Effector memory CD8-positive, alpha-beta T cell (primary cell): ENCODE data around the gene EVC.

Experiments used
- ATAC-seq: fragments of 150-1000 bp; cut with Tn5 transposase; replicated peaks from 2 replicates; pipeline ENCODE4 v1.10.0; 2021; ENCODE audit warnings: mild to moderate bottlenecking, moderate library complexity
- DNase-seq, 3 experiments: peaks; one replicate each; pipeline ENCODE4 v3.0.0; 2021
- H3K27ac Mint-ChIP-seq, 2 donors: one replicate each; pipeline ENCODE4 v1.8.0; 2022; ENCODE audit warnings: mild to moderate bottlenecking in 2 of 2, mixed read lengths in 2 of 2, moderate library complexity in 2 of 2
- H3K27me3 Mint-ChIP-seq, 2 donors: one replicate each; pipeline ENCODE4 v1.8.0; 2022; ENCODE audit warnings: mixed read lengths in 2 of 2
- H3K36me3 Mint-ChIP-seq: one replicate; pipeline ENCODE4 v1.8.0; 2022; ENCODE audit warnings: mild to moderate bottlenecking, moderate library complexity, mixed read lengths; ENCODE audit not compliant: insufficient read depth
- H3K4me1 Mint-ChIP-seq, 2 donors: one replicate each; pipeline ENCODE4 v1.8.0; 2022; ENCODE audit warnings: low read depth in 2 of 2, mixed read lengths in 2 of 2
- H3K4me3 Mint-ChIP-seq, 2 donors: one replicate each; pipeline ENCODE4 v1.8.0; 2022; ENCODE audit warnings: mild to moderate bottlenecking in 2 of 2, mixed read lengths in 2 of 2, moderate library complexity in 2 of 2
- H3K9me3 Mint-ChIP-seq, 2 donors: one replicate each; pipeline ENCODE4 v1.8.0; 2022; ENCODE audit warnings: mixed read lengths in 2 of 2

The EVC gene

DNA sequence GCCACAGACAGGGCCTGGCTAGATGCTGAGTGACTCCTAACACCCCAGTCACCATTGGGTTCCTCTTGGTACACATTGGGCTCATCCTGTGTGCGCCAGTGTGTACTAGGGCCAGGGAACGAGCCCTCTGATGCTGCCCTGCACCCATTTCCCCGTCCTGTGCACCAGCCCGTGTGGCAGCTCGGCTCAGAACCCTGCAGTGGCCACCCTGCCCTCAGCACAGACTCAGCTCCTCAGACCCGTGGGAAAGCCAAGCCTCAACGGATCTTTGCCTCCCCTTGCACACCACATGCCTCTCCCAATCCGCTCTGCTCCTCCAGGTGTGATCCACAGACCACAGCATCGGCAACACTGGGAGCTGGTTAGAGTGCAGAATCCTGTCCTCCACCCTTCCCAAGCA lies 38.6 kb downstream of the EVC start:
- no peak overlapping the region for H3K4me3 Mint-ChIP-seq
- ATAC-seq (no peak), DNase-seq (no peak)
- peaks cover 0 to 6% of the 10 kb centered on the region in 2 donors for H3K27me3 Mint-ChIP-seq
- H3K9me3 Mint-ChIP-seq, result no peaks in the 10 kb centered on the region
- no peak overlapping the region for H3K27ac Mint-ChIP-seq
- no peaks in the 10 kb centered on the region for H3K36me3 Mint-ChIP-seq
- no peaks in the 10 kb centered on the region for H3K4me1 Mint-ChIP-seq

DNA sequence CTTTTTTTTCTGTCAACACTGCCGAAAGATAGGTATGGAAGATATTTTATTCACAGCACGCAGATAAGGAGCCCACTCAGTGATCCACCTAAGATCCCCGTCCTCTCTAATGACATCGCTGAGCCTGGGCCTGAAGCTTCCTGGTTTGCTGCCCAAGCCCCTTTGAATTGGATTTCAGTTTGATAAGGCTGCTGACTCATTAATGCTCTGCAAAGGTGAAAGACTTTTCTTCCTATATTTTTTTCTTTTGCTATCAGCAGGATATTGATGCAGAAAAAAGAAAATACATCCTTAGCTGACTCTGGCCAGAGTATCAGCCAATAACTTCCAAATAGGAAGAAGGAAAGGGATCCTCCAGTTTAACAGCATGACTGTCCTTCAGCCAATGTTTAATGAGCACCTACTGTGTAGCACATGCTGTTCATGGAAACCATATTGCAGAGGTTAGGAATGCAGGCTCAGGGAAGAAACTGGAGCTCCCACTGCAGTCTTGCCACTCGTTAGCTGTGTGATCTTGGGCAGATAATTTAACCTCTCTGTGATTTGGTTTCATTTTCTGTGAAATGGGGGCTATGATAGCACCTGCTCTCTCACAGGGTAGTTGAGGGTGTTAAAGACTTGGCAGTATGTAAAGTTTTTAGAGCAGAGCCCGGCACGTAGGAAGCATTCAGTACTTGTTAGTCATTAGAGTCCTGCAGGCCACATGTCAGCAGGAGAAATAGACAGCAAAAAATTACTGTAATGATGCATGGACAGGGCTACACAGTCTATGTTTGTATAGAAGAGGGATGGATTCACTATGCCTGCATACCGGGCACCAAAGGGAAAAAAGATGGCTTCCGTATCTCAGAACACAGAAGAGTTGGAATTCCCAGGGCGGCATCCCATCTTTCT lies 39.3 kb downstream of the EVC start:
- H3K27ac Mint-ChIP-seq, result no peak overlapping the region
- ATAC-seq, result no peak
- H3K9me3 Mint-ChIP-seq, result no peaks in the 10 kb centered on the region
- no peak for DNase-seq
- H3K36me3 Mint-ChIP-seq, result no peaks in the 10 kb centered on the region
- H3K4me1 Mint-ChIP-seq, result no peaks in the 10 kb centered on the region
- no peak overlapping the region for H3K4me3 Mint-ChIP-seq
- H3K27me3 Mint-ChIP-seq, result peaks cover 0 to 6% of the 10 kb centered on the region in 2 donors

DNA sequence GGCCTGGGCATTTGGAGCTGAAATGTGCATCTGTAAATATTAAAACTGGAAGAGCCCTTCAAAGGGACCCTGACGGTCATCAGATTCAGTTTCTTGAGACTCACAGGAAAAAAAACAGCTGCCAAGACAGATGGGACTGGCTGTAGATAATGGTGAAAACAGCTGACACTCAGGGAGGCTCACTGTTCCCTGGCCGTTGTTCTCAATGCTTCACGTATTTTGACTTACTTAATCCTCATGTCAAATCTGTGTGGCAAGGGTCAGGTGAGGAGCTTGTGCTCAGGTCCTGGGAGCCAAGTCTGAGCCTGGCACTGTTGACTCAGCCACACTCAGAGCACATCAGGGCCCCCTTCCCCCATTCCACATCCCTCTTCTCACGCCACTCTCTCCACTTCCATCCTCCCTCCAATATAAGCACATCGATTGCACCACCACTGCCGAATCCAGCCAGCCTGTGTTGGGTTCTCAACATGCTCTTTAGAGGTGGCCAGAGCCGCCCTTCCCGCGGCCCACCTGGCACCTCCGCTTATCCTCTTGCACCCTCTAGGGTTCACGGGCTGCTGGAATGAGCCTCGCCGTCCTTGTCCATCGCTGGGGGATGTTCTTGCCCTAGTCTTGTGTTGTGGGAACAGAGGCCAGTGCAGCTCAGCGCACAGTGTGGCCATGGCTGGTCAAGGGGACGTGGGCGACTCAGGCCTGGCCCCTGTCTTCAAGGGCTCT lies 40.1 kb downstream of the EVC start:
- Mint-ChIP-seq H3K4me1 (no peaks in the 10 kb centered on the region), H3K9me3 (no peaks in the 10 kb centered on the region), H3K27ac (no peak overlapping the region), H3K36me3 (no peaks in the 10 kb centered on the region), H3K27me3 (peaks cover 0 to 6% of the 10 kb centered on the region in 2 donors), H3K4me3 (no peak overlapping the region)
- no peak for ATAC-seq
- DNase-seq, result no peak

GRCh38 chr4:5751666-5752375 lies 40.8 kb downstream of the EVC start:
- DNase-seq, result no peak
- Mint-ChIP-seq H3K4me3 (no peak overlapping the region), H3K27me3 (peaks cover 0 to under 1% of the 10 kb centered on the region in 2 donors), H3K9me3 (no peaks in the 10 kb centered on the region), H3K4me1 (no peaks in the 10 kb centered on the region), H3K36me3 (no peaks in the 10 kb centered on the region), H3K27ac (no peak overlapping the region)
- ATAC-seq, result no peak

- ATAC-seq, result no peak
- H3K4me1 Mint-ChIP-seq, result no peaks in the 10 kb centered on the region
- H3K27ac Mint-ChIP-seq, result no peak overlapping the region
- DNase-seq, result no peak
- H3K36me3 Mint-ChIP-seq, result no peaks in the 10 kb centered on the region
- H3K4me3 Mint-ChIP-seq, result no peak overlapping the region
- H3K27me3 Mint-ChIP-seq, result no peaks in the 10 kb centered on the region
- no peaks in the 10 kb centered on the region for H3K9me3 Mint-ChIP-seq
Measured at GRCh38 chr4:5752376-5753184, 41.6 kb downstream of the EVC start.

DNA sequence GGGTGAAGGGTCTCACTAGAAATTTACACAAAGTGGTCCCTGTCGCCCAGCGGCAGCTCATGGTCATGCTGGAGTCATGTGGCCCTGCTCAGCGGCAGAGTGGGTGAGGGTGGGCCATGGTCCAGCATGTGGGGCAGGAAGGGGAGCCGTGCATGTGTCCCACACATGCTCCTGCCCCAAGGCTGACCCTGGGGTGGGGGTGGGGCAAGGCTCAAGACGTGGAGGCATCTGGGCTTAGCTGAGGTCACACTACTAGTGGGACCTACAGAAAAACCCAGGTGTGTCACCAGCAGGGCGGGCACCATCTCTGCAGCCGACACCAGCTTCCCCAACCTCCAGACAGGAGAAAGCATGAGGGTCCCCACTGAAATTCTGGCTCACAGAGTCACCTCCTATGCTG lies 42.4 kb downstream of the EVC start:
- H3K36me3 Mint-ChIP-seq, result no peaks in the 10 kb centered on the region
- DNase-seq (no peak), ATAC-seq (no peak)
- no peak overlapping the region for H3K27ac Mint-ChIP-seq
- H3K9me3 Mint-ChIP-seq, result no peaks in the 10 kb centered on the region
- no peaks in the 10 kb centered on the region for H3K4me1 Mint-ChIP-seq
- no peaks in the 10 kb centered on the region for H3K27me3 Mint-ChIP-seq
- no peak overlapping the region for H3K4me3 Mint-ChIP-seq

DNA sequence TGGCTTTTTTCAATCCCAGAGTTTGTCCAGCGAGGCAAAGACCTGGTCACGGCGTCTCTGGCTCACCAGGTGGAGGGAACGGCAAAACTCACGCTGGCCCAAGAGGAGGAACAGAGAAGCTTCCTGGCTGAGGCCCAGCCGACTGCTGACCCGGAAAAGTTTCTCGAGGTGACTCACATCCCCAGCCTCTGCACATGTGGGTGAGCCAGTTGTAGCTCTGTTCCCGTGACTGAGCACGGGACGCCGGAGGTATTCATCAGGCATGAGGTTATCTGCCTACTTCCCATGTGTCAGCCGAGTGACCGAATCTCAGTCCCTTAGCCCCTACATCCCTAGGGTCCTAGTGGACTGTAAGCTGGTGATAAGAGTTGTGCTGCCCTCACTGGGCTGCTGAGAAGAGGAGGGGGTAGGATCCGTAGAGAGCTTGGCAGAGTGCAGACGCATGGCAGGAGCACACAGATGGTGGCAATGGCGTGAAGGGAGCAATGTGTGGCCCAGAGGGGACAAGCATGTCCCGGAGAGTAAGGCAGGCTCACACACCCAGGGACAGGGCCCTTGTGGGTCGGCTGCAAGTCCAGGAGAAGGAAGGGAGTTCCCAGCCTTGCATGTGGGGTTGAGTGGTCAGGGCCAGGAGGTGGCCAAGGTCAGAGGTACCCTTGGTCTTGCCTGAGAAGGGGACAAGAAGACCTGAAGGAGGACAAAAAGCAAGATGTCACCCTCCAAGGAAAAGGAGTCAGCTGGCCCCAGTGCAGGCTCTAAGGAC lies 42.9 kb downstream of the EVC start:
- Mint-ChIP-seq H3K4me3 (no peak overlapping the region), H3K27ac (no peak overlapping the region), H3K27me3 (no peaks in the 10 kb centered on the region), H3K36me3 (no peaks in the 10 kb centered on the region), H3K4me1 (no peaks in the 10 kb centered on the region), H3K9me3 (no peaks in the 10 kb centered on the region)
- DNase-seq (no peak), ATAC-seq (no peak)

DNA sequence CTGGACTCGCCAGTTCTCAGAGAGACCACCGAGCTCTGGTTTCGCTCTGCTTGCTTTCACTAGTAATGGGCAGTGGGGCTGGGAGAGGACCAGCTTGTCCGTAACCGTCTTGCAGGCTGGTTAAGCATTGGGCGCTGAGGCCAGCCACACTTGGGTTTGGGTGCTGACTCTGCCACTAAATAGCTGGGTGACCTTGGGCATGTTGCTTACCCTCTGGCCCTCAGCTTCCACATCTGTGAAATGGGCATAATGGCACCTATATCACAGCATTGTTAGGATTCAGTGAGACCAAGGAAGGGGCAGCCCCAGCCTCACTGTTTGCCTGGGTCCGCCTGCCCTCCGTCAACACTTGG lies 43.5 kb downstream of the EVC start:
- H3K4me3 Mint-ChIP-seq, result no peak overlapping the region
- ATAC-seq, result no peak
- H3K27ac Mint-ChIP-seq, result no peak overlapping the region
- H3K9me3 Mint-ChIP-seq, result no peaks in the 10 kb centered on the region
- no peaks in the 10 kb centered on the region for H3K27me3 Mint-ChIP-seq
- DNase-seq, result no peak
- H3K36me3 Mint-ChIP-seq, result no peaks in the 10 kb centered on the region
- H3K4me1 Mint-ChIP-seq, result no peaks in the 10 kb centered on the region

DNA sequence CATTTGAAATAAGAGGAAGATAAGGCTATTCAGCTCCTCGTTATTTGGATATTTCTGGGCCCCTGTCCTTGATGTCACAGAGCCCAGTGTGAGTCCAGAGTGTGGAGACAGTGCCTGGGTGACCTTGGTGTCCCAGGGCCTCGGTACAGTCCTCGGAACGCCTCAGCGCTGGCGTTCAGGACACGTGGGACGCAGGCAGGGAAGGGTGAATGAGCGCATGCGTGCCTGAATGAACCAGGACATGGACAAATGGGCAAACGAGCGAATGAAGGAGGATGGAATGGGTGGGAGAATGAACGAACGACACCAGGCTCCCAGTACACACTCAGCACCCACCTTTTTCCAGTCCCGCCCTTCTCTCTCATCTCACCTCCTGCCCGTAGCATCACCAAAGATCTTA lies 44.2 kb downstream of the EVC start:
- ATAC-seq (no peak), DNase-seq (no peak)
- Mint-ChIP-seq H3K36me3 (no peaks in the 10 kb centered on the region), H3K4me3 (no peak overlapping the region), H3K27me3 (no peaks in the 10 kb centered on the region), H3K27ac (no peak overlapping the region), H3K4me1 (no peaks in the 10 kb centered on the region), H3K9me3 (no peaks in the 10 kb centered on the region)

GRCh38 chr4:5755679-5756078 lies 44.7 kb downstream of the EVC start:
- H3K36me3 Mint-ChIP-seq, result no peaks in the 10 kb centered on the region
- H3K4me1 Mint-ChIP-seq, result no peaks in the 10 kb centered on the region

GRCh38 chr4:5756271-5756670 lies 45.3 kb downstream of the EVC start:
- ATAC-seq (no peak), DNase-seq (no peak)
- no peaks in the 10 kb centered on the region for H3K27me3 Mint-ChIP-seq
- no peak overlapping the region for H3K4me3 Mint-ChIP-seq
- no peaks in the 10 kb centered on the region for H3K36me3 Mint-ChIP-seq
- H3K9me3 Mint-ChIP-seq, result no peaks in the 10 kb centered on the region
- no peaks in the 10 kb centered on the region for H3K4me1 Mint-ChIP-seq
- H3K27ac Mint-ChIP-seq, result no peak overlapping the region

More at GRCh38 chr4:5755679-5756078, 44.7 kb downstream of the EVC start:
- H3K4me3 Mint-ChIP-seq, result no peak overlapping the region
- H3K27me3 Mint-ChIP-seq, result no peaks in the 10 kb centered on the region
- DNase-seq, result no peak
- H3K9me3 Mint-ChIP-seq, result no peaks in the 10 kb centered on the region
- no peak for ATAC-seq
- no peak overlapping the region for H3K27ac Mint-ChIP-seq

- Mint-ChIP-seq H3K4me1 (no peaks in the 10 kb centered on the region), H3K36me3 (no peaks in the 10 kb centered on the region), H3K9me3 (no peaks in the 10 kb centered on the region), H3K27me3 (no peaks in the 10 kb centered on the region), H3K27ac (no peak overlapping the region), H3K4me3 (no peak overlapping the region)
- ATAC-seq (no peak), DNase-seq (no peak)
Measured at GRCh38 chr4:5757091-5757490, 46.1 kb downstream of the EVC start.

DNA sequence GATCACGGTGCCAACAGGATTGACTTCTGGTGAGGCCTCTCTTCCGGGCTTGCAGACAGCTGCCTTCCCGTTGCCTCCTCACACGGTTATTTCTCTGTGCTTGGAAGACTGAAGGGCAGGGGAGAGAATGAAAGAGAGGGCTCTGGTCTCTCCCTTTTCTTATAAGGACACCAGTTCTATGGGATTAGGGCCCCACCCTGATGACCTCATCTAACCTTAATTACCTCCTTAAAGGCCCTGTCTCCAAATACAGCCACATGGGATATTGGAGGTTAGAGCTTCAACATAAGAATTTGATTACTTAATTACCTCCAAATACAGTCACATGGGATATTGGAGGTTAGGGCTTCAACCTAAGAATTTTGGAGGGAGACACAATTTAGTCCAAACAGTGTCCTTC lies 46.5 kb downstream of the EVC start:
- H3K27ac Mint-ChIP-seq, result no peak overlapping the region
- no peaks in the 10 kb centered on the region for H3K36me3 Mint-ChIP-seq
- ATAC-seq, result no peak

More for the DNA sequence above, 46.5 kb downstream of the EVC start:
- DNase-seq, result no peak
- no peaks in the 10 kb centered on the region for H3K9me3 Mint-ChIP-seq
- no peaks in the 10 kb centered on the region for H3K27me3 Mint-ChIP-seq
- no peaks in the 10 kb centered on the region for H3K4me1 Mint-ChIP-seq
- no peak overlapping the region for H3K4me3 Mint-ChIP-seq
